ENCODE results near the gene HHAT.

GRCh38 chr1:210584439-210585113 is 255.9 kb downstream of the HHAT start:
- TF ChIP-seq, protein P1, sequence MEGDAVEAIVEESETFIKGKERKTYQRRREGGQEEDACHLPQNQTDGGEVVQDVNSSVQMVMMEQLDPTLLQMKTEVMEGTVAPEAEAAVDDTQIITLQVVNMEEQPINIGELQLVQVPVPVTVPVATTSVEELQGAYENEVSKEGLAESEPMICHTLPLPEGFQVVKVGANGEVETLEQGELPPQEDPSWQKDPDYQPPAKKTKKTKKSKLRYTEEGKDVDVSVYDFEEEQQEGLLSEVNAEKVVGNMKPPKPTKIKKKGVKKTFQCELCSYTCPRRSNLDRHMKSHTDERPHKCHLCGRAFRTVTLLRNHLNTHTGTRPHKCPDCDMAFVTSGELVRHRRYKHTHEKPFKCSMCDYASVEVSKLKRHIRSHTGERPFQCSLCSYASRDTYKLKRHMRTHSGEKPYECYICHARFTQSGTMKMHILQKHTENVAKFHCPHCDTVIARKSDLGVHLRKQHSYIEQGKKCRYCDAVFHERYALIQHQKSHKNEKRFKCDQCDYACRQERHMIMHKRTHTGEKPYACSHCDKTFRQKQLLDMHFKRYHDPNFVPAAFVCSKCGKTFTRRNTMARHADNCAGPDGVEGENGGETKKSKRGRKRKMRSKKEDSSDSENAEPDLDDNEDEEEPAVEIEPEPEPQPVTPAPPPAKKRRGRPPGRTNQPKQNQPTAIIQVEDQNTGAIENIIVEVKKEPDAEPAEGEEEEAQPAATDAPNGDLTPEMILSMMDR (IDR thresholded peaks at IDR 0.05; ENCODE audit: borderline replicate concordance, extremely low read depth, low read length, poor library complexity, severe bottlenecking): peak; percentile 83
- TF ChIP-seq EZH2 (IDR thresholded peaks at IDR 0.05; ENCODE audit: borderline replicate concordance, low read depth, low read length, severe bottlenecking): no peak
